ENCODE data around the gene GFRA4.

GFRA4 gene

GRCh38 chr20:3691306-3691705 lies 28.1 kb upstream of the GFRA4 start:
- Histone ChIP-seq H3K27me3 (ENCODE audit: control insufficient read depth, insufficient read depth, low read length) (no peaks in the 10 kb centered on the region), H3K9me3 (ENCODE audit: control insufficient read depth, low read length) (no peaks in the 10 kb centered on the region), H3K4me3 (ENCODE audit: low read depth, low read length) (no peak overlapping the region), H3K79me2 (no peaks in the 10 kb centered on the region), H2AFZ (no peak overlapping the region), H3K27ac (no peak overlapping the region), H3K4me2 (ENCODE audit: low read length) (no peak overlapping the region), H3K36me3 (ENCODE audit: control insufficient read depth, insufficient read depth, low read length) (no peaks in the 10 kb centered on the region), H3K9ac (no peak overlapping the region), H3K4me1 (no peaks in the 10 kb centered on the region)
- TF ChIP-seq CTCF (IDR thresholded peaks at IDR 0.05) = no peak

DNA sequence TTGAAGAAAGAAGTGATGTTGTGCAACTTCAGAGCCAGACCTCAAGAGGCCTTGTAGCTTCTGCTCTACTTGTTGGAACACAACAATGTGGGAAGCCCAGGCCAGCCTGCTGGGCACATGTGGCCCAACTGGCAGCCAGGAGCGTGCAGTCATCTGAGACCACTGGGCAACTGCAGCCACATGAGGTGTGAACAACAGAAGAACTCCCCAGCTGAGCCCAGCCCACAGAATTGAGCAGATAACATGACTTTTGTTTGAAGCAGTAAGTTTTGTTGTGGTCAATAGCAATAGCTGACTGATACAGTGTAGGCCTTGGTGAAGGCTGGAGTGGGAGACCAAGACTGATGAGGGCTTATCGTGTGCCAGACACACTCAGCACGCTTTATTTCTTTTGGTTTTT lies 27.2 kb upstream of the GFRA4 start:
- no peaks in the 10 kb centered on the region for H3K79me2 ChIP-seq
- no peaks in the 10 kb centered on the region for H3K4me1 ChIP-seq
- H3K4me2 ChIP-seq (ENCODE audit: low read length) = no peak overlapping the region
- no peak overlapping the region for H3K9ac ChIP-seq
- H3K27ac ChIP-seq = no peak overlapping the region
- TF ChIP-seq CTCF (IDR thresholded peaks at IDR 0.05) = no peak
- no peaks in the 10 kb centered on the region for H3K9me3 ChIP-seq (ENCODE audit: control insufficient read depth, low read length)
- no peak overlapping the region for H3K4me3 ChIP-seq (ENCODE audit: low read depth, low read length)
- H2AFZ ChIP-seq = no peak overlapping the region
- H3K36me3 ChIP-seq (ENCODE audit: control insufficient read depth, insufficient read depth, low read length) = no peaks in the 10 kb centered on the region
- H3K27me3 ChIP-seq (ENCODE audit: control insufficient read depth, insufficient read depth, low read length) = no peaks in the 10 kb centered on the region

- no peak overlapping the region for H3K4me3 ChIP-seq (ENCODE audit: low read depth, low read length)
- H3K27me3 ChIP-seq (ENCODE audit: control insufficient read depth, insufficient read depth, low read length) = no peaks in the 10 kb centered on the region
- no peaks in the 10 kb centered on the region for H3K9me3 ChIP-seq (ENCODE audit: control insufficient read depth, low read length)
- no peak overlapping the region for H3K9ac ChIP-seq
- H3K4me2 ChIP-seq (ENCODE audit: low read length) = no peak overlapping the region
- H2AFZ ChIP-seq = no peak overlapping the region
- TF ChIP-seq CTCF (IDR thresholded peaks at IDR 0.05) = no peak
- no peaks in the 10 kb centered on the region for H3K79me2 ChIP-seq
- H3K4me1 ChIP-seq = no peaks in the 10 kb centered on the region
- no peak overlapping the region for H3K27ac ChIP-seq
- no peaks in the 10 kb centered on the region for H3K36me3 ChIP-seq (ENCODE audit: control insufficient read depth, insufficient read depth, low read length)
These were observed 26.8 kb upstream of the GFRA4 start for GRCh38 chr20:3689978-3690377.

DNA sequence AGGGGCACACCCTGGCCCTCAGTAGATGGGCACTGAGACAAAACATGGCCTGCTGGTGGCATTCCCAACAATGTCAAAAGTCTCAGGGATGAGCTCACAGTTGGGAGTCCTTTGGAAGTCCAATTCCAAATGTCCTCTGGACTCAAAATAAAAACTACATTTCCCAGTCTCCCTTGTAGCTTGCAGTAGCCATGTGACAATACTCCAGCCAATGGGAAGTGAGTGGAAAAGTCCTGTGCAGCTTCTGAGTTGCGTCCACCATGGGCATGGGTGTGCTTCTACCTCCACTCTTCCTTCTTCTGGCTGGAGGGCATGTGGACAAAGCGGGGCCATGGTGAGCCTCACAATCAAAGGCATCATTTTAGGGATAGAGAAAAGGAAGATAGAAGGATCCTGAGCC lies 24.5 kb upstream of the GFRA4 start:
- Histone ChIP-seq H3K4me1 (no peaks in the 10 kb centered on the region), H3K27ac (no peak overlapping the region), H3K79me2 (no peaks in the 10 kb centered on the region), H3K27me3 (ENCODE audit: control insufficient read depth, insufficient read depth, low read length) (no peaks in the 10 kb centered on the region), H3K9me3 (ENCODE audit: control insufficient read depth, low read length) (no peaks in the 10 kb centered on the region), H2AFZ (no peak overlapping the region), H3K4me2 (ENCODE audit: low read length) (no peak overlapping the region), H3K36me3 (ENCODE audit: control insufficient read depth, insufficient read depth, low read length) (no peaks in the 10 kb centered on the region), H3K4me3 (ENCODE audit: low read depth, low read length) (no peak overlapping the region), H3K9ac (no peak overlapping the region)
- TF ChIP-seq CTCF (IDR thresholded peaks at IDR 0.05) = no peak

GRCh38 chr20:3686867-3687321 lies 23.7 kb upstream of the GFRA4 start:
- H3K4me3 ChIP-seq (ENCODE audit: low read depth, low read length) = no peak overlapping the region
- no peaks in the 10 kb centered on the region for H3K79me2 ChIP-seq
- H3K27ac ChIP-seq = no peak overlapping the region
- no peak overlapping the region for H3K4me2 ChIP-seq (ENCODE audit: low read length)
- no peaks in the 10 kb centered on the region for H3K36me3 ChIP-seq (ENCODE audit: control insufficient read depth, insufficient read depth, low read length)
- no peak overlapping the region for H3K9ac ChIP-seq
- no peak overlapping the region for H2AFZ ChIP-seq
- no peaks in the 10 kb centered on the region for H3K4me1 ChIP-seq
- H3K9me3 ChIP-seq (ENCODE audit: control insufficient read depth, low read length) = no peaks in the 10 kb centered on the region
- no peaks in the 10 kb centered on the region for H3K27me3 ChIP-seq (ENCODE audit: control insufficient read depth, insufficient read depth, low read length)
- no peak for TF ChIP-seq CTCF (IDR thresholded peaks at IDR 0.05)

All from parathyroid adenoma (tissue), 2 donors.